Activated naive CD4-positive, alpha-beta T cell treated with anti-CD3 and anti-CD28 coated beads, Interleukin-2, amount 50 U/mL, for 16 hours (primary cell): ENCODE data around the gene PDCD1LG2.

ENCODE experiments used
- DNase-seq: peaks from one replicate; pipeline ENCODE4 v3.0.0-alpha.2; 2020

PDCD1LG2 gene

GRCh38 chr9:5532790-5533189, 22.5 kb downstream of the PDCD1LG2 start:
- no peak for DNase-seq

GRCh38 chr9:5536684-5537083, 26.4 kb downstream of the PDCD1LG2 start:
- no peak for DNase-seq

- DNase-seq: no peak
These were observed 33.8 kb downstream of the PDCD1LG2 start for GRCh38 chr9:5543875-5544702.

GRCh38 chr9:5549658-5550650, 39.6 kb downstream of the PDCD1LG2 start:
- no peak for DNase-seq

GRCh38 chr9:5551368-5552150, 41.2 kb downstream of the PDCD1LG2 start:
- no peak for DNase-seq

- DNase-seq: no peak
These were observed 42.0 kb downstream of the PDCD1LG2 start for GRCh38 chr9:5552301-5552700.

GRCh38 chr9:5553211-5553610, 42.9 kb downstream of the PDCD1LG2 start:
- DNase-seq: no peak

GRCh38 chr9:5554254-5554653, 43.9 kb downstream of the PDCD1LG2 start:
- DNase-seq: no peak

- DNase-seq: no peak
These were observed 45.9 kb downstream of the PDCD1LG2 start for GRCh38 chr9:5556101-5556705.

GRCh38 chr9:5557606-5558587, 47.6 kb downstream of the PDCD1LG2 start:
- DNase-seq: peak; percentile 17

- no peak for DNase-seq
These were observed 49.3 kb downstream of the PDCD1LG2 start for GRCh38 chr9:5559659-5560058.

GRCh38 chr9:5560443-5561100, 50.2 kb downstream of the PDCD1LG2 start:
- no peak for DNase-seq

- DNase-seq: no peak
These were observed 51.6 kb downstream of the PDCD1LG2 start for GRCh38 chr9:5561828-5562488.

- no peak for DNase-seq
These were observed 52.6 kb downstream of the PDCD1LG2 start for GRCh38 chr9:5562806-5563416.

GRCh38 chr9:5563417-5563815, 53.1 kb downstream of the PDCD1LG2 start:
- DNase-seq: no peak

- DNase-seq: no peak
These were observed 53.6 kb downstream of the PDCD1LG2 start for GRCh38 chr9:5563886-5564285.

GRCh38 chr9:5566054-5566618, 55.8 kb downstream of the PDCD1LG2 start:
- no peak for DNase-seq

GRCh38 chr9:5568868-5569267, 58.5 kb downstream of the PDCD1LG2 start:
- no peak for DNase-seq

- DNase-seq: no peak
These were observed 59.1 kb downstream of the PDCD1LG2 start for GRCh38 chr9:5569409-5569808.
